Effector memory CD4-positive, alpha-beta T cell (primary cell): ENCODE measurements around the gene PDGFD.

Experiments used
- DNase-seq, 3 donors: peaks; one replicate each; pipeline ENCODE4 v3.0.0-alpha.2; 2020
- H3K27ac ChIP-seq: 2 replicates; pipeline ENCODE4 v1.7.0; 2013; ENCODE audit warnings: mild to moderate bottlenecking, low read length, moderate library complexity; ENCODE audit not compliant: insufficient read depth, poor library complexity, severe bottlenecking
- H3K27me3 ChIP-seq: replicated peaks from 2 replicates; pipeline ENCODE4 v1.7.0; 2013; ENCODE audit warnings: mild to moderate bottlenecking, low read length; ENCODE audit not compliant: insufficient read depth, control insufficient read depth, poor library complexity, severe bottlenecking
- H3K36me3 ChIP-seq: 2 replicates; pipeline ENCODE4 v1.7.0; 2013; ENCODE audit warnings: mild to moderate bottlenecking, low read length, moderate library complexity; ENCODE audit not compliant: control insufficient read depth, insufficient read depth
- H3K4me1 ChIP-seq: 2 replicates; pipeline ENCODE4 v1.7.0; 2013; ENCODE audit warnings: low read length, mild to moderate bottlenecking; ENCODE audit not compliant: control insufficient read depth, insufficient read depth, poor library complexity, severe bottlenecking
- H3K4me3 ChIP-seq: 2 replicates; pipeline ENCODE4 v1.7.0; 2013; ENCODE audit warnings: low read length, low read depth, mild to moderate bottlenecking; ENCODE audit not compliant: insufficient read depth, poor library complexity, severe bottlenecking
- H3K9me3 ChIP-seq: 2 replicates; pipeline ENCODE4 v1.7.0; 2013; ENCODE audit warnings: mild to moderate bottlenecking, low read length, moderate library complexity; ENCODE audit not compliant: control insufficient read depth

PDGFD gene

DNA sequence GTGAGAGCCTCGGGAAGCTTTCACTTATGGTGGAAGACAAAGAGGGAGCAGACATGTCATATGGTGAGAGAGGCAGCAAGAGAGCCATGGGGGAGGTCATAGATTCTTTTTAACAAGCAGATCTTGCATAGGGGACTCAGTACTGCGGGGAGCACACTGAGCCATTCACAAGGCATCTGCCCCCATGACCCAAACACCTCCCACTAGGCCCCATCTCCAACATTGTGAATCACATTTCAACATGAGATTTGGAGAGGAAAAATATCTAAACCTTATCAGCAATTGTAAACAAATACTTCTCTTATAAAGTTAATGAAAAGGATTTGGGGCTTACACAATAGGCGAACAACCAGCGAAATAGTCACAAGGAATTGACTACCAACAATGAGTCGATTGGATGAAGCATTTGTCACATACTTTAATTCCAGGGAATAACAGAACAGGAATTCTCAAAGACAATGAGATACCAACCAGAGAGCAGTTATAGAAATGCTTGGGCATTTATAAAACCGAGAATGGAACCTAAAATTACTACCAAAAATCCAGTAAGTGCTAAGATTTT is 120.2 kb downstream of the PDGFD start:
- Histone ChIP-seq H3K9me3 (no peaks in the 10 kb centered on the region), H3K27ac (no peak overlapping the region), H3K36me3 (no peaks in the 10 kb centered on the region), H3K4me3 (no peak overlapping the region), H3K4me1 (no peaks in the 10 kb centered on the region), H3K27me3 (no peaks in the 10 kb centered on the region)
- DNase-seq: no peak

DNA sequence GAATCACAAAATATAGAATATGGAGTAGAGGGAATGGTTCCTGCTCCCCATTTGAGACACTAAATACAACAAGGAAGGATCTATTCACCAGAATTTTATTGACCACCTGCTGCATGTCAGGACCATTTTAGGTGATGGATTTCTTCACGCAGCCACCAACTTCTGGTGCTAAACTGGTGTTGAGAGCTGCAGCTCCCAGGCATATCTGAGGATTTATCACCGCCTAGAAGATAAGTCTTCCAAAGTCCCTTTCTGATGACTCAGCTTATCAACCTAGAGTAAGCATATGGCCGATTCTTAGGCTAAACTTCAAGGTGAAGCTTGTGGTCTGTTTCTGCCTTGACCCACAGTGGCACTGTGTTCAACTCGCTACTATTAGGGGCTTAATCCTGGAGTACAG is 120.8 kb downstream of the PDGFD start:
- Histone ChIP-seq H3K4me1 (no peaks in the 10 kb centered on the region), H3K4me3 (no peak overlapping the region)
- no peak for DNase-seq

DNA sequence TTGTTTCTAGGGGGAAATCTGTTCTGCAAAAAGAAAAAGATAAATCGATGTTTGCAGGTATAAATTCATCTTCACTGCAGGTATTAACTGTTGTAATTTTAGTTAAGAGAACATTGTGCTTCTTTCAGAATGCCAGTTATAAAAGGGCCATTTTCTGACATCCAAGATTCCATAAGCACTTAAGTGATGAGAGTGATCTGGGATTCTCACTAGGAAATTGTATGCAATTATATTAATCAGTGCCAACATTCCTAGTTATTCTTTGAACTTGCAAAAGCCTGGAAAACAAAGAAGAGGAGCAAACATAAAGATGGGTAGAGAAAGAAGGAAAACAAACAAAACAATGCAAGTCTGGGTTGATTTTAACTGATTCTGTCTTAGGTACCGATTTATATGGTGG is 122.2 kb downstream of the PDGFD start:
- no peaks in the 10 kb centered on the region for H3K27me3 ChIP-seq
- H3K9me3 ChIP-seq: no peaks in the 10 kb centered on the region
- H3K4me1 ChIP-seq: no peaks in the 10 kb centered on the region
- no peak for DNase-seq
- H3K27ac ChIP-seq: no peak overlapping the region
- H3K4me3 ChIP-seq: no peak overlapping the region
- H3K36me3 ChIP-seq: no peaks in the 10 kb centered on the region

More for the DNA sequence above, 120.8 kb downstream of the PDGFD start:
- Histone ChIP-seq H3K9me3 (no peaks in the 10 kb centered on the region), H3K27me3 (no peaks in the 10 kb centered on the region), H3K27ac (no peak overlapping the region), H3K36me3 (no peaks in the 10 kb centered on the region)

GRCh38 chr11:104036995-104037394 is 127.0 kb downstream of the PDGFD start:
- no peak for DNase-seq
- Histone ChIP-seq H3K9me3 (no peaks in the 10 kb centered on the region), H3K4me3 (no peak overlapping the region), H3K27ac (no peak overlapping the region), H3K36me3 (no peaks in the 10 kb centered on the region), H3K4me1 (no peaks in the 10 kb centered on the region), H3K27me3 (no peaks in the 10 kb centered on the region)

DNA sequence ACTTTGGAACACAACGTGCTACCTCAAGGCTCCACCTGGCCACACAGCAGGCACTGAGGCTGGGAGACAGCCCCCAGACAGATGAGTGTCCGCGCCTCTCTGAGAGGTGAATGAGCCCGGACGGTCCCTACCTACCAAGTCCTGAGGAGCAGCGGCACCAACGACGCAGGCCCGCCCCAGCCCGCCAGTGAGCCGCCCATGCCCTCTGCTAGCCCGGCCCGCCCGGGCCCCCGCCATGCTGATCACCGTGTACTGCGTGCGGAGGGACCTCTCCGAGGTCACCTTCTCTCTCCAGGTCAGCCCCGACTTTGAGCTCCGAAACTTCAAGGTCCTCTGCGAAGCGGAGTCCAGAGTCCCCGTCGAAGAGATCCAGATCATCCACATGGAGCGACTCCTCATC is 127.4 kb downstream of the PDGFD start, which contains the start of gene DDI1:
Gene DDI1, plus strand, starts transcription at position 53 of the 400 bp plus-strand sequence. Its CDS starts 183 bp downstream, at position 236.
- Histone ChIP-seq H3K27me3 (no peaks in the 10 kb centered on the region), H3K27ac (no peak within 1 kb of the TSS), H3K4me3 (no peak within 1 kb of the TSS), H3K36me3 (no peaks in the 10 kb centered on the region), H3K9me3 (no peaks in the 10 kb centered on the region), H3K4me1 (no peaks in the 10 kb centered on the region)
- no peak for DNase-seq

- no peaks in the 10 kb centered on the region for H3K36me3 ChIP-seq
- no peak overlapping the region for H3K4me3 ChIP-seq
- no peaks in the 10 kb centered on the region for H3K27me3 ChIP-seq
- H3K27ac ChIP-seq: no peak overlapping the region
- no peaks in the 10 kb centered on the region for H3K4me1 ChIP-seq
- H3K9me3 ChIP-seq: no peaks in the 10 kb centered on the region
- no peak for DNase-seq
These were observed 130.4 kb downstream of the PDGFD start for GRCh38 chr11:104033561-104033960.

GRCh38 chr11:104033134-104033533 is 130.8 kb downstream of the PDGFD start:
- no peak for DNase-seq
- H3K4me1 ChIP-seq: no peaks in the 10 kb centered on the region
- no peaks in the 10 kb centered on the region for H3K36me3 ChIP-seq
- H3K9me3 ChIP-seq: no peaks in the 10 kb centered on the region
- no peaks in the 10 kb centered on the region for H3K27me3 ChIP-seq
- H3K4me3 ChIP-seq: no peak overlapping the region
- no peak overlapping the region for H3K27ac ChIP-seq

DNA sequence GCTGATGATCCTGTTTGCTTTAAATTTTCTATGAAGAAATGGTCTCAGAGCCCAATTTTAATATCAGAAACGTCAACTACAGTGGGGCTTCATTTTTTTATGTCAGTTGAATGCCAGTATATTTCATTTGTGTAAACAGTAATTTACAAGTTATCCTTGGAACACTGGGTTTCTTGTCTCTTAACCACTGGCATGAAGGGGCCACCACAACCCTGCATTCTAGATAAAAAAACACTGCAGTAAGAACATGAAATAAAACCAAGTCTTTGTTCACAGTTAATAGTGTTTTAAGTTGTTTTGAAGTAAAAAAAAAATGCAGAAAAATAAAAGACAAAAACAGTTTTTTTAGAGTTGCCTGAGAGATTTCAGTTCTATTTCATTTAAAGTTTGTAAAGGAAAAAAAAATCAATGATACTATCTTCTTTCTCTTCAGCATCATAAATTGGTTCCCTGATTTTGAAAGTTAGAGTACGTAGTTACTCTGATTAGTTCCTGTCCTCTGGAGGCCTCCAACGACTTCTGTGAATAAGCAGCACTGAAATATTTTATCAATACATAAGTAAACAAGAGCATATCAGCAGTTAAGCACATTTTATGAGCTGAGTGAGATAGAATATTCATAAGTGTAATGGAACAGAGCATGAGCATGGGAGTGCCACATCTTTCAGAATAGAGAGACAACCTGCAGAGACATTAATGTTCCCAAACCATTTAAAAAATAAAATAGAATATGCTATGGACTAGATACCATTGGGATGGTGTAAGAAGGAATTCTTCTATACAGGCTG is 135.3 kb downstream of the PDGFD start:
- H3K9me3 ChIP-seq: no peaks in the 10 kb centered on the region
- H3K27me3 ChIP-seq: no peaks in the 10 kb centered on the region
- H3K36me3 ChIP-seq: no peaks in the 10 kb centered on the region
- no peaks in the 10 kb centered on the region for H3K4me1 ChIP-seq
- no peak overlapping the region for H3K27ac ChIP-seq
- no peak for DNase-seq
- H3K4me3 ChIP-seq: no peak overlapping the region

- no peaks in the 10 kb centered on the region for H3K9me3 ChIP-seq
- no peaks in the 10 kb centered on the region for H3K36me3 ChIP-seq
- H3K4me3 ChIP-seq: no peak overlapping the region
- DNase-seq: no peak
- H3K4me1 ChIP-seq: no peaks in the 10 kb centered on the region
- no peaks in the 10 kb centered on the region for H3K27me3 ChIP-seq
- H3K27ac ChIP-seq: no peak overlapping the region
These were observed 139.4 kb downstream of the PDGFD start for GRCh38 chr11:104024572-104024971.

DNA sequence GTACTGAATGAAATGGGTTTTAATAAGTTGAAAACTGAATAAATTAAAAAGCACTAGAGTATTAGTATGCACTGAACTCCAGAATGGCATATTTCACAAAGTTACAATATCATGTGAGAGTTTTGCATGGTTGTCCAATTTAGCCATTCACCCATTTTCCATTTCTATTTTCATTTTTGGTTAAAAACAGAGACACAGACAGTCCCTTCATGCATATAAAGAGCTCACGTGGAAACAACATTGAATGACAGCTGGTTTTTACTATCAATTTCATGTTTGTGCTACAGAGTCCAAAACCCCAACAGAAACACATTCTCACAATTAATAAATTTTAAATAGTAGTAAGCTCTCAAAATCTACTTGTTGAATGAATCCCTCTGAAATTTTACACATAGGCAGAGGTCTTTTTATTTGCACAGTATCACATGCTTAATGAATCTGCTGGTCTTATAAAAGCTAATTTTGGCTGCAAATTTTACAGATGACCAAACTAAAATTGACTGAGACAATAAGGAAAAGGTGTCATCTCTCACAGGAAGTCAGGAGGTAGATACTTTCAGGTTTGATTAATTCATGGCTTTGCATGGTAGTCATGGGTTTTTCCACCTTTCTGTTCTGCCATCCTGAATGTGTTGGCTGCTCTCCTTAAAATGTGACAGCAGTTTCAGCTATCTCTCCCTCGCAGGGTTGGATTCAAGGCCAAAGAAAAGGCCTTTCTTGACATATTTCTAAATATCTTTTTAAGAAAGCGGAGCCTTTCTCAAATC is 148.1 kb downstream of the PDGFD start:
- Histone ChIP-seq H3K36me3 (no peaks in the 10 kb centered on the region), H3K9me3 (no peaks in the 10 kb centered on the region), H3K27me3 (no peaks in the 10 kb centered on the region), H3K27ac (no peak overlapping the region), H3K4me1 (no peaks in the 10 kb centered on the region), H3K4me3 (no peak overlapping the region)
- DNase-seq: no peak
